HG03095 (cell line): ENCODE data around the gene ZNF57.
"Not testable (repeated sequence)": the region's sequence is repeated elsewhere in the genome, so short reads cannot be mapped to it uniquely, and the experiment has no call there.

Experiments
- ATAC-seq: cut with Tn5 transposase; IDR thresholded peaks from one replicate; pipeline ENCODE4 v1.9.1; 2021; ENCODE audit warnings: moderate library complexity; ENCODE audit not compliant: unreplicated experiment

The ZNF57 gene

DNA sequence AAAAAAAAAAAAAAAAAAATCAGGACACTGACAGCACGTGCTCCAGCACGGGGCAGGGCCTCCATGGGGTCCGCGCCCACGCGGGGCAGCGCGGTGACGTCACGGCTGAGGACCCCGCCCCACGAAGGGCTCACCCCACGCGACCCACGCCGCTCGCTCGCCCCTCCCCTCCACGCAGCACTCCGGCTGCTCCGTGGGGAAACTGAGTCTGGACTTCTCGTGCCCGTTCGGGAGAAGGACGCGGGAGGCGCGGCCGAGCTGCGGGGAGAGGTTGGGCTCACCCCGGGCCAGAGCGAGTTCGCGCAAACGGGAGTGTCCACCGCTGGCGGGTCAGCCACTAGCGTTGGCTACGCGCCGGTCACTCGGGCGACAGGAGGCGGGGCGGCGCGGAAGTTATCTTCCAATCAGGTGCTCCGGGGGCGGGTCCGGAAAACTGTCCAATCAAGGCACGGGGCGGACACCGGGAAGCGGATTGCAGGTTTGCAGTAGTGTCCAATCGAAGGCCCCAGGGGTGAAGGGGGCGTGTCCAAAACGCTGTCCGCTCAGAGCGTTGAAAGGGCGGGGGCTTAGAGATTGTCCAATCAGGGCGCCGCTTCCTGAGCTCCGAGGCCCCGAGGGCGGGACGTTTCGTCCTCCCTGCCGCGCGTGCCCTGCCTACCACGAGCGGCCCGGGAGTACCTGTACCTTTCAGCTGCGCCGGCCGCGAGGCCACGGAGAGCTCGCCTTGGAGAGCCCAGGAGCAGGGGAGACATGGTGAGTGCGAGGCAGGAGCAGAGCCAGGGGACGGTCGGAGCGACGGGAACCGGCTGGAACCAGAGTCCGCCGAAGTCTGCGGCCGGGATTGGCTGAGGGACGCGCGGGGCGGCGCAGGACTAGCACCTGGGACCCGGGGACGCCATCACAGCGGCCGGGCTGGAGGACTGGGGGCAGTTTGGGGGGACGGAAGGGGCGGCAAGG, at the start of gene ZNF57:
TSS of gene ZNF57 (plus strand) at position 633 of the 957 bp plus-strand sequence. CDS start at position 751, 118 bp downstream.
- peak; percentile 91 for ATAC-seq

GRCh38 chr19:2852598-2852997, 48.1 kb upstream of the ZNF57 start:
- no peak for ATAC-seq

DNA sequence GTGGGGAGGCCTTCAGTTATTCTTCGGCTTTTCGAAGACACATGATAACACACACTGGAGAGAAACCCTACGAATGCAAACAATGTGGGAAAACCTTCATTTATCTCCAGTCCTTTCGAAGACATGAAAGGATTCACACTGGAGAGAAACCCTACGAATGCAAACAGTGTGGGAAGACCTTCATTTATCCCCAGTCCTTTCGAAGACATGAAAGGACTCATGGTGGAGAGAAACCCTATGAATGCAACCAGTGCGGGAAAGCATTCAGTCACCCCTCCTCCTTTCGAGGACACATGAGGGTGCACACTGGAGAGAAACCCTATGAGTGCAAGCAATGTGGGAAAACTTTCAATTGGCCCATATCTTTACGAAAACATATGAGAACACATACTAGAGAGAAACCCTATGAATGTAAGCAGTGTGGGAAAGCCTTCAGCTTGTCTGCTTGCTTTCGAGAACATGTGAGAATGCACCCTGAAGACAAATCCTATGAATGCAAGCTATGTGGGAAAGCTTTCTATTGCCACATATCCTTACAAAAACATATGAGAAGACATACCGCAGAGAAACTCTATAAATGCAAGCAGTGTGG, 47.6 kb upstream of the ZNF57 start:
- no peak for ATAC-seq

- no peak for ATAC-seq
Observed at GRCh38 chr19:2854849-2855248, 45.9 kb upstream of the ZNF57 start.

DNA sequence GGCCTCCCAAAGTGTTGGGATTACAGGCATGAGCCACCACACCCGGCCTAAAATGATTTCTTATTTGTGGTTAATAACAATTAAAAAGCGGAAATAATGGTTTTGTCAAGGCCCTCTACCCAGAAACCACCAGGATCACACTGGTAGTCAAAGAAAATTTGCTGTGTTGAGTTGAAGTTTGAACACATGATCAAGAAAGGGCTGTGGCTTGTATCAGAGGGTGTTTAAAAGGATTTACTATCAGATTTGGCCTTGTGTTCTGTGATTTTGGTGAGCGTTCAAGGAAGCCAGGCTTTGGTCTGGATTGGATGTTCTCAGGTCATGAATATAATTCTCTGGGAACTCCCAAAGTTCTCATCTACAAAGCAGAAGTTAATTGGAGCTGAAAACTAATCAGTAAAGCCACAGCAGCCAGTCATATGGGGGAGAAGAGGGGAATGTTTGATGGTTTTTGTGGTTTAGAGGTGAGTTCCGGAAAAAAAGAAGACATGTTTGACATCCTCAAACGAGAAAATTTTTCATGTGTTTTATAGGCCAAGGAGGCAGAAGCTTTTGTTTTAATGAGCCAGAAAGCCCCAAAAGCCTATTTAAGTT, 44.2 kb upstream of the ZNF57 start:
- ATAC-seq: no peak

GRCh38 chr19:2858864-2859263, 41.9 kb upstream of the ZNF57 start:
- no peak for ATAC-seq

DNA sequence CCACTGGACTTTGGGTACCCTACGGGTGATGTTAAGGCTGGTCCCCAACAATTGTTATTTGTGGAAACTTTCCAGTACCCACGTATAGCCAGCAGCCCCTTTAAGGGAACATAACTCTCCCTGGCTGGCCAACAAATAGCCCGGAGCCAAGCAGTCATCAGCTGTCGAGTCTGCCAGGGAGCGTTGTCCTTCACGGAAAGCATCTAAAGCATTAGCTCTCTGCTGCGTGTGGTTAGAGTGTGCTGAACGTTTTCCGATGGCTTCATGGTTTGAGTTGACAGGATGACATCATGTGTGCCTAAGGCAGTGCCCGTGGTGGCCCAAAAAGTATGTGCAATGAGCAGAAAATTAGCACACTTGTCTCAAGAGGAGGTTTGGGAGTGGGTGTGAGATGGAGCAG, 36.9 kb upstream of the ZNF57 start:
- ATAC-seq: no peak

- ATAC-seq: no peak
Observed at GRCh38 chr19:2865334-2866100, 35.2 kb upstream of the ZNF57 start.

GRCh38 chr19:2866495-2867024, 34.2 kb upstream of the ZNF57 start:
- ATAC-seq: no peak

DNA sequence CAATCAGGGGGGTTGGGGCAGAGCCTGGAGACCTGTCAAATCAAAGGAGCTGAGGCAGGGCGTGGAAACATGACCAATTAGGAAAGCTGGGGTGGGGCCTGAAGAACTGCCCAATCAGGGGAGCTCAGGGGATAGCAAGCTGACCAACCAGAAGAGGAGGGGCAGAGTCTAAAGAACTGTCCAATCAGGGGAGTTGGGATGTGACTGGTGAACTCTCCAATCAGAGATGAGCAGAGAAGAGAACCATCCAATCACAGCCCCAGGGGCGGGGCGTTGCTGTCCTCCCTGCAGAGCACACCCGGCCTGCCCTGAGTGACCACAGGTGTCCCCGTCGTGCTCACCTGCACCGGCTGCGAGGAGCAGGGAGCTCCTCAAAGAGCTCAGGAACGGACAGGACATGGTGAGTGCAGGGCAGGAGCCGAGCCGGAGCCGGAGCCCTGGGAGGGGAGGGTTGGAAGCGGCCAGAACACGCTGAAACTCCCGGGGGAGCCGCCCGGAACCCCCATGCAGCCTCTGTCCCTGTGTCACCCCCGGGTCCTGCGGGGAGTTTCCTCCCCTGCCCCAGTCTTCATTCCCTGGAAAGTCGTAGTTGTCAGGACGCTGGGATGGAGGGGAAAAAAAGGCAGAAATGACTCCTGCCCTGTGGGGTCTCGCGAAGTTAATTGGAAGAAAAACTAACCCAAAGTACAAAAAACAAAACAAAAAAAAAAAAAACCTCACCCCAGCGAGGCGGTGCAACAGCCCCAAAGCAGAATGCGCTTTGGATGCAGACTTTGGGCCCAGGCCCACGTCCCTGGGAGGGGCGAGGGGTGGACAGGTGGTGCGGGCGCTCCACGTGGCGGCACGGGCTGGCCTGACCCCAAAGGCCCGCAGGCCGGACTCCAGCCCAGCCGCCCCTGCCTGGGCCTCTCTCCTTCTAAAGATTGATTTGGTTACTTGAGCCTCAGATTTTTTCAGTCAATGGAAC, 33.4 kb upstream of the ZNF57 start, which contains the start of gene ZNF556:
TSS of gene ZNF556 (plus strand) at position 311 of the 967 bp plus-strand sequence. CDS start at position 398, 87 bp downstream.
- no peak for ATAC-seq

GRCh38 chr19:2869618-2870017, 31.1 kb upstream of the ZNF57 start:
- ATAC-seq: no peak

DNA sequence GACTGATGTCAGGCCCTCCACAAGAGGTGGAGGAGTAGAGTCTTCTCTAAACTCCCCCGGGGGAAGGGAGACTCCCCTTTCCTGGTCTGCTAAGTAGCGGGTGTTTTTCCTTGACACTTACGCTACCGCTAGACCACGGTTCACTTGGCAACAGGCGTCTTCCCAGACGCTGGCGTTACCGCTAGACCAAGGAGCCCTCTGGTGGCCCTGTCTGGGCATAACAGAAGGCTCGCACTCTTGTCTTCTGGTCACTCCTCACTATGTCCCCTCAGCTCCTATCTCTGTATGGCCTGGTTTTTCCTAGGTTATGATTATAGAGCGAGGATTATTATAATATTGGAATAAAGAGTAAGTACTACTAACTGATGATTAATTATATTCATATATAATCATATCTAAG, 28.6 kb upstream of the ZNF57 start:
- ATAC-seq: not testable (repeated sequence)

DNA sequence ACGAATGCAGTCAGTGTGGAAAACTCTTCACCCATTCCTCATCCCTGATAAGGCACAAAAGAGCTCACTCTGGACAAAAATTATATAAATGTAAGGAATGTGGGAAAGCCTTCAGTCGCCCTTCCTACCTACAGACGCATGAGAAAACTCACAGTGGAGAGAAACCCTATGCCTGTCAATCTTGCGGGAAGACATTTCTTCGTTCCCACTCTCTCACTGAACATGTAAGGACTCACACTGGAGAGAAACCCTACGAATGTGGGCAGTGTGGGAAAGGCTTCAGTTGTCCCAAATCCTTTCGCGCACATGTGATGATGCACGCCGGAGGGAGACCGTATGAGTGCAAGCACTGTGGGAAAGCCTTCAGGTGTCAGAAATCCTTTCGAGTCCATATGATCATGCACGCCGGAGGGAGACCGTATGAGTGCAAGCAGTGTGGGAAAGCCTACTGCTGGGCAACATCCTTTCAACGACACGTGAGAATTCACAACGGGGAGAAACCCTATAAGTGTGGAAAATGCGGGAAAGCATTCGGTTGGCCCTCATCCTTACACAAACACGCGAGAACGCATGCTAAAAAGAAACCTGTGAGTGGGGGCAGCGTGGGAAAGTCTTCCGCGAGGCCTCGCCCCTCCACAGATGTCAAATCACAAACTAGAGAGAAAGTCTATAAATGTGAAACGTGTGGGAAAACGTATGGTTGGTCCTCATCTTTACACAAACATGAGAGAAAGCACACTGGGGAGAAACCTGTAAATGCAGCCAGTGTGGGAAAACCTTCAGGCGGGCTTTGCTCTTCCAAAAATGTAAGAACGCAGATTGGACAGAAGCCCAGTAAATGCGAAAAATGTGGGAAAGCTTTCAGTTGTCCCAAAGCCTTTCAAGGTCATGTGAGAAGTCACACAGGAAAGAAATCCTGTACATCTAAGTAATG, 23.1 kb upstream of the ZNF57 start:
- ATAC-seq: no peak

- ATAC-seq: no peak
Observed at GRCh38 chr19:2883686-2884439, 16.9 kb upstream of the ZNF57 start.

- ATAC-seq: no peak
Observed at GRCh38 chr19:2885736-2886135, 15.0 kb upstream of the ZNF57 start.

- no peak for ATAC-seq
Observed at GRCh38 chr19:2887391-2887914, 13.3 kb upstream of the ZNF57 start.

DNA sequence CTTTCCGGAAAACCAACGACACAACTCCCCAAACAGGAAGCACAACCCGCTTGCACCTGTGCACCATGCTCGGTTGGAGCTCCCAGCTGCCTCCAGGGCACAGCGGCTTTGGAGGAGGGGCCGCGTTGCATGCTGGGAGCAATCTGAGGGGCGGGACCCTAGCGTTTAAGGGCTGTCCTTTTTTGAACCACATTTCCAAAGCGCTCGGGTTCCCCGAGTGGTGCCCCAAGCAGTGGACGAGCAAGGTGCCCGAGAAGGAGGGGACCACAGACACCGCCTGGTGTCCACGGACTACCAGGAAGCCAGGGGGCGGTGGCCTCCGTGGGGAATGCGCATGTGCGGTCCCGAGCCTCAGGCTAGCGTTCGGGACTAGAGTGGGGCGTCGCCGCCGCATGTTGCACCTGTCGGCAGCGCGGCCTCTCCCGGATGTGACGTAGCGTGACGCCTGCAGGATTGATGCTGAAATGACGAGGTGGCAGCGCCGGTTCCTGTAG, 11.9 kb upstream of the ZNF57 start:
- ATAC-seq: no peak
